NT2/D1 (cell line): ENCODE measurements around the gene SCUBE2.

Experiments
- YY1 ChIP-seq: IDR thresholded peaks from 2 replicates; pipeline ENCODE4 v1.6.1; 2011; ENCODE audit not compliant: insufficient read length, insufficient read depth
- ZNF274 ChIP-seq: IDR thresholded peaks from 2 replicates; pipeline ENCODE4 v1.6.1; 2011; ENCODE audit warnings: mild to moderate bottlenecking, low read depth, low read length

- TF ChIP-seq ZNF274 (no peak), YY1 (no peak)
Observed at GRCh38 chr11:9017773-9018172, 73.6 kb downstream of the SCUBE2 start.
